OCI-LY7 (cell line): ENCODE measurements around the gene NCAM1. TPM values are rescaled to one million over a fixed set of nuclear protein-coding genes. Genes with fewer than 3 reads are reported as not detected.

Source experiments
- BruUV-seq: library from RNA; stranded (reverse); fragments of 400-500 nt; replicated peaks from 2 replicates; lab custom pipeline; 2021; lab: Mats Ljungman, UMichigan
- CTCF ChIA-PET: fragments of 300-600 bp; sonication (Branson Sonifier 250); formaldehyde crosslinking; loops from one replicate; lab custom pipeline; 2022; ENCODE audit warnings: antibody characterized with exemption; ENCODE audit not compliant: unreplicated experiment; lab: Charles Lee
- POLR2A ChIA-PET: fragments of 300-600 bp; sonication (Branson Sonifier 250); formaldehyde crosslinking; loops from one replicate; lab custom pipeline; 2022; ENCODE audit warnings: antibody characterized with exemption; lab: Charles Lee
- DNase-seq: peaks from one replicate; pipeline ENCODE4 v3.0.0-alpha.2; 2015; ENCODE audit warnings: low spot score
- H2AFZ ChIP-seq: fragments of 200-600 bp; sonication (generic), shearing (Covaris generic); 2 replicates; pipeline ENCODE4 v1.6.1; 2014; ENCODE audit warnings: mild to moderate bottlenecking, antibody characterized with exemption, low read length, moderate library complexity
- H3K27ac ChIP-seq: fragments of 200-600 bp; sonication (generic); 2 replicates; pipeline ENCODE4 v1.5.1; 2014; ENCODE audit warnings: mixed run types, low read depth, mild to moderate bottlenecking, moderate library complexity, low read length, inconsistent platforms; ENCODE audit not compliant: poor library complexity, severe bottlenecking
- H3K36me3 ChIP-seq: fragments of 200-600 bp; sonication (generic); 2 replicates; pipeline ENCODE4 v1.6.1; 2014; ENCODE audit warnings: mild to moderate bottlenecking, antibody characterized with exemption, low read length, moderate library complexity, mixed read lengths; ENCODE audit not compliant: insufficient read depth
- H3K4me1 ChIP-seq: fragments of 200-600 bp; sonication (generic); 2 replicates; pipeline ENCODE4 v1.5.1; 2014; ENCODE audit warnings: mild to moderate bottlenecking, low read length; ENCODE audit not compliant: insufficient read depth, poor library complexity, severe bottlenecking
- H3K4me2 ChIP-seq: fragments of 200-600 bp; sonication (generic); 2 replicates; pipeline ENCODE4 v1.6.1; 2014; ENCODE audit warnings: mild to moderate bottlenecking, low read length
- H3K4me3 ChIP-seq: fragments of 200-600 bp; sonication (generic); 2 replicates; pipeline ENCODE4 v1.5.1; 2014; ENCODE audit warnings: mild to moderate bottlenecking, low read depth, low read length; ENCODE audit not compliant: poor library complexity, severe bottlenecking
- H3K79me2 ChIP-seq: fragments of 200-600 bp; sonication (generic); 2 replicates; pipeline ENCODE4 v1.6.1; 2016; ENCODE audit warnings: low read depth, mild to moderate bottlenecking, low read length, moderate library complexity, mixed read lengths; ENCODE audit not compliant: insufficient read depth
- H3K9me2 ChIP-seq: fragments of 200-600 bp; sonication (generic); 2 replicates; pipeline ENCODE4 v1.6.1; 2016; ENCODE audit warnings: mild to moderate bottlenecking, low read length, mixed read lengths; ENCODE audit not compliant: insufficient read depth
- H3K9me3 ChIP-seq: fragments of 200-600 bp; sonication (generic); 2 replicates; pipeline ENCODE4 v1.6.1; 2014; ENCODE audit warnings: mild to moderate bottlenecking, mixed run types, low read length, mixed read lengths
- H4K20me1 ChIP-seq: fragments of 200-600 bp; sonication (generic); 2 replicates; pipeline ENCODE4 v1.6.1; 2014; ENCODE audit warnings: mild to moderate bottlenecking, antibody characterized with exemption, low read length, moderate library complexity, mixed read lengths; ENCODE audit not compliant: insufficient read depth
- EZH2phosphoT487 ChIP-seq: fragments of 200-600 bp; sonication (generic); IDR thresholded peaks from 2 replicates; pipeline ENCODE4 v1.6.1; 2018; ENCODE audit warnings: low read depth, borderline replicate concordance, mild to moderate bottlenecking, mixed run types, antibody characterized with exemption, low read length, moderate library complexity, mixed read lengths
- intact Hi-C: fragments of 100-400 bp; cut with micrococcal nuclease; formaldehyde crosslinking; loops from one replicate; pipeline ENCODE4 v1.10.0; 2022; ENCODE audit not compliant: unreplicated experiment
- total RNA-seq, 2 experiments: library from RNA; depleted of rRNA in 1 of 2; stranded (reverse); fragments of >200 nt in 1 of 2; shearing (Covaris generic) in 1 of 2; gene quantifications; 2 replicates each; pipeline ENCODE4 v1.2.3, GENCODE V29; 2014 to 2022
- TF ChIP-seq, protein P1 (sequence below): fragments of 200-600 bp; sonication (generic); conservative IDR thresholded peaks from 2 replicates; pipeline ENCODE4 v1.5.1; 2014; ENCODE audit warnings: mild to moderate bottlenecking, antibody characterized with exemption, low read length, moderate library complexity, mixed read lengths

Gene NCAM1
- total RNA-seq, 2 experiments from 2014 or later: not detected

DNA sequence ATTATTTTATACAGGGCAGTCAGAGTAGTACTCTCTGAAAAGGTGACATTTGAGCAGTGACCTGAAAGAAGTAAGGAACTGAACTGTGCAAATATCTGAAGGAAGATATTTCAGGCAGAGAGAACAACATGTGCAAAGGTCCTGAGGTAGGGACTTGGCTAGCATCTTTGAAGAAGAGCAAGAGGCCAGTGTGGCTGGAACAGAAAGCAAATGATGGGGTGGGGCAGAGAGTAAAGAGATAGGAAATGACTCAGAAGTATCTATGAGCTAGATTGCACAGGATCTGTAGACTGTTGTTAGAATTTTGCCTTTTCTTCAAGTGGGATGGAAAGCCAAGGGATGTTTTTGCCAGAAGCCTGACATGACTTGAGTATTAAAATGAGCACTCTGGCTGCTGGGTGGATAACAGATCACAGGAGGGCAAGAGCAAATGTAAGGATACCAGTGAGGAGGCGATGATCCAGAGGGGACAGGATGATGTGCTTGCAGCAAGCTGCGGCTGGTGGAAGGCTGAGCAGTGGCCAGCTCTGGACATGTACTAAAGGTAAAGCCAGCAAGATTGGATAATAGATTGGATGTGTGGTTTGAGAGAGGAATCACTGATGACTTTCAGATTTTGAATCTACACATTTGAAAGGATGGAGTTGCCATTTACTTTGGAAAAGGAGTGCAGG lies 320.0 kb downstream of the NCAM1 start:
- POLR2A ChIA-PET: interaction anchor here (0.6 to 0.7 kb wide), 2 partner anchors 14 to 498 kb away, joined by 3 to 4 read pairs; no protein-coding TSS in a partner anchor
- H3K27ac ChIP-seq: no peak overlapping the region
- TF ChIP-seq, protein P1, sequence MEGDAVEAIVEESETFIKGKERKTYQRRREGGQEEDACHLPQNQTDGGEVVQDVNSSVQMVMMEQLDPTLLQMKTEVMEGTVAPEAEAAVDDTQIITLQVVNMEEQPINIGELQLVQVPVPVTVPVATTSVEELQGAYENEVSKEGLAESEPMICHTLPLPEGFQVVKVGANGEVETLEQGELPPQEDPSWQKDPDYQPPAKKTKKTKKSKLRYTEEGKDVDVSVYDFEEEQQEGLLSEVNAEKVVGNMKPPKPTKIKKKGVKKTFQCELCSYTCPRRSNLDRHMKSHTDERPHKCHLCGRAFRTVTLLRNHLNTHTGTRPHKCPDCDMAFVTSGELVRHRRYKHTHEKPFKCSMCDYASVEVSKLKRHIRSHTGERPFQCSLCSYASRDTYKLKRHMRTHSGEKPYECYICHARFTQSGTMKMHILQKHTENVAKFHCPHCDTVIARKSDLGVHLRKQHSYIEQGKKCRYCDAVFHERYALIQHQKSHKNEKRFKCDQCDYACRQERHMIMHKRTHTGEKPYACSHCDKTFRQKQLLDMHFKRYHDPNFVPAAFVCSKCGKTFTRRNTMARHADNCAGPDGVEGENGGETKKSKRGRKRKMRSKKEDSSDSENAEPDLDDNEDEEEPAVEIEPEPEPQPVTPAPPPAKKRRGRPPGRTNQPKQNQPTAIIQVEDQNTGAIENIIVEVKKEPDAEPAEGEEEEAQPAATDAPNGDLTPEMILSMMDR: no peak
- no peak for TF ChIP-seq EZH2phosphoT487
- H3K4me3 ChIP-seq: no peak overlapping the region
- H3K4me2 ChIP-seq: no peak overlapping the region
- H2AFZ ChIP-seq: no peak overlapping the region
- no peaks in the 10 kb centered on the region for H3K9me3 ChIP-seq
- H3K4me1 ChIP-seq: no peaks in the 10 kb centered on the region
- no peaks in the 10 kb centered on the region for H4K20me1 ChIP-seq
- H3K36me3 ChIP-seq: no peaks in the 10 kb centered on the region
- intact Hi-C loops: loop anchor here (10.0 kb wide), 1 partner anchor 996 kb away; no protein-coding TSS in a partner anchor
- no TSS peak for BruUV-seq
- H3K9me2 ChIP-seq: no peaks in the 10 kb centered on the region
- CTCF ChIA-PET: no interaction called here
- no peaks in the 10 kb centered on the region for H3K79me2 ChIP-seq
- DNase-seq: no peak

DNA sequence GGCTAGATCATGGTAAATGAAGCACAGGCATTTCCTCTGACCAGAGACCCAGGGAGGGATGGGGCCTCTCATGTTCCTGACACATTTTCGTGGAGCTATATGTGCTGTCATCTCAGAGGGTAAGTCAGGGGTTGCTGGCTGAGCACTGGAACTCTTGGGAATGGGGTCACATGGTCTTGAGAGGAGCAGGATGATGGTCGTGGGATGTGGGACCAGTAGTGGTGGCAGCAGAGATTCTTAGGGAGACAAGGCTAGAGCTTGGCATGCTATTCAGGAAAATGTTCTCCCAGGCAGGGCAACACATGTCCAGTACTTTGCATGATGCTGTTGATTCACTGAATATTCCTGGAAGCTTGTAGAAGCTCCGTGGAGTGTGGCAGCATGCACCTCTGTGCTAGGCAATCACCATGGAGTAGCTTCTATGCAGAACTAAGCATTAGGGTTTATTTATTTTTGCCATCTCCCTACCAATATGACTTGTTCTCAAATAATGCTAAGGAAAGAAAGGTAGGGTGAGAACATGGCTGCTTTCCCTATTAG lies 321.7 kb downstream of the NCAM1 start:
- no peak for DNase-seq
- CTCF ChIA-PET: no interaction called here
- no TSS peak for BruUV-seq

More for the DNA sequence above, 321.7 kb downstream of the NCAM1 start:
- Histone ChIP-seq H3K79me2 (no peaks in the 10 kb centered on the region), H3K4me1 (no peaks in the 10 kb centered on the region), H2AFZ (no peak overlapping the region), H3K36me3 (no peaks in the 10 kb centered on the region), H3K9me3 (no peaks in the 10 kb centered on the region), H3K9me2 (no peaks in the 10 kb centered on the region), H3K4me3 (no peak overlapping the region), H3K4me2 (no peak overlapping the region), H4K20me1 (no peaks in the 10 kb centered on the region), H3K27ac (no peak overlapping the region)
- TF ChIP-seq, protein P1: no peak
- TF ChIP-seq EZH2phosphoT487: no peak
- intact Hi-C loops: loop anchor here (10.0 kb wide), 1 partner anchor 998 kb away; no protein-coding TSS in a partner anchor
- POLR2A ChIA-PET: no interaction called here
